Heart left ventricle (tissue), 16 donors: ENCODE data around the gene MYCBP2. TPM values are rescaled to one million over a fixed set of nuclear protein-coding genes. Genes with fewer than 3 reads are reported as not detected.
"Not testable (repeated sequence)": the region's sequence is repeated elsewhere in the genome, so short reads cannot be mapped to it uniquely, and the experiment has no call there.

Experiments
- ATAC-seq, 4 donors: fragments of 200-7000 bp; cut with Tn5 transposase; one replicate each; pipeline ENCODE4 v1.9.1; 2020 to 2022; ENCODE audit warnings: moderate library complexity in 4 of 4, mild to moderate bottlenecking in 3 of 4, moderate number of reproducible peaks in 1 of 4
- DNase-seq, 5 donors: peaks; one replicate each; pipeline ENCODE4 v3.0.0-alpha.2; 2020
- H3K27ac ChIP-seq, 12 donors: fragments of 200-600 bp; sonication (generic) in 4 of 12; one replicate each; pipeline versions ENCODE4 v1.5.0 to v1.8.0; 2016 to 2022; ENCODE audit warnings: mild to moderate bottlenecking in 2 of 12
- H3K27me3 ChIP-seq, 9 donors: fragments of 200-600 bp; sonication (generic) in 2 of 9; one replicate each; pipeline versions ENCODE4 v1.5.1 to v1.8.0; 2016 to 2022; ENCODE audit warnings: mild to moderate bottlenecking in 3 of 9
- H3K36me3 ChIP-seq, 9 donors: fragments of 200-600 bp; sonication (generic) in 2 of 9; one replicate each; pipeline versions ENCODE4 v1.5.0 to v1.8.0; 2018 to 2022; ENCODE audit warnings: mild to moderate bottlenecking in 2 of 9
- H3K4me1 ChIP-seq, 12 donors: fragments of 200-600 bp; sonication (generic) in 4 of 12; one replicate each; pipeline versions ENCODE4 v1.5.0 to v1.8.0; 2016 to 2022; ENCODE audit warnings: mild to moderate bottlenecking in 3 of 12
- H3K4me3 ChIP-seq, 12 donors: fragments of 200-600 bp; sonication (generic) in 4 of 12; one replicate each; pipeline versions ENCODE4 v1.5.0 to v1.8.0; 2017 to 2022; ENCODE audit warnings: mild to moderate bottlenecking in 9 of 12, moderate library complexity in 4 of 12
- H3K9me3 ChIP-seq, 12 donors: fragments of 200-600 bp; sonication (generic) in 4 of 12; one replicate each; pipeline versions ENCODE4 v1.5.0 to v1.8.0; 2016 to 2022; ENCODE audit warnings: mild to moderate bottlenecking in 1 of 12
- POLR2A ChIP-seq, 2 donors: fragments of 450-650 bp; IDR thresholded peaks; one replicate each; pipeline ENCODE4 v1.6.1; 2017; ENCODE audit warnings: antibody characterized with exemption in 2 of 2, mild to moderate bottlenecking in 2 of 2, moderate library complexity in 2 of 2
- WGBS, 4 donors: extraction: QIAGEN DNeasy Blood & Tissue Kit in 2 of 4; methylation state at CpG; one replicate each; pipeline versions ENCODE4 v1.1.5 to v1.1.7; 2013 to 2018; 5-methylcytosine and 5-hydroxymethylcytosine counted together
- intact Hi-C, 10 donors: fragments of 100-400 bp; cut with DNase I; formaldehyde crosslinking; loops; one replicate each; pipeline versions ENCODE4 v1.11.1 to v1.14.2; 2022
- polyA plus RNA-seq, 2 donors: library from polyadenylated mRNA; stranded (reverse); fragments of 200-250 nt; gene quantifications; one replicate each; pipeline ENCODE4 v1.2.3, GENCODE V29; 2013
- total RNA-seq, 9 donors: library from RNA; depleted of rRNA in 2 of 9; stranded (reverse); fragments of >200 nt in 2 of 9; fragmentation: NEBNext Ultra II Directional in 3 of 9; extraction: Animal tissue kit (Norgen Biotek cat#: 25700) in 3 of 9; gene quantifications; one replicate each; pipeline versions ENCODE4 v1.1.0 to v1.2.4, GENCODE V29; 2016 to 2023
- TF ChIP-seq, protein P1 (sequence below), 12 donors: fragments of 200-600 bp; sonication (generic) in 4 of 12; IDR thresholded peaks; one replicate each; pipeline versions ENCODE4 v1.5.0 to v1.8.0; 2018 to 2022; ENCODE audit warnings: antibody characterized with exemption in 12 of 12, mild to moderate bottlenecking in 5 of 12
- donor health status: ischemic (EF 13 %, LVEDD 7.1; RV severe dilation, severe dysfunction).
- donor health status: healthy with polysubstance abuse.
- donor health status: DM: no; HTN: yes; CAD: no.
- donor health status: DM: no; HTN: no; CAD: no.
- donor health status: ischemic (EF 25% LVEDD 6.9; RV normal size, moderate dysfunction).
- donor health status: ischemic (EF 25% LVEDD 5.7; RV mildly dilated, moderate dysfunction).
- donor health status: healthy.
- donor health status: DM: yes; HTN: yes; CAD: no.
- donor health status: ischemic (EF 35%, LVEDD 5.7; RV mildly dilated, moderate dysfunction).
- donor health status: nonischemic (EF 11% LVEDD 7.7; RV severe dilation, severe dysfunction).
- donor health status: DM: yes; HTN: yes; CAD: no.
- donor health status: PGD.
- donor health status: ischemic (EF 29% LVEDD 5.4; RV normal size, mild dysfunction).
- donor health status: nonischemic (EF 23%, LVEDD 6.1; RV moderate dilation, normal function).

Gene MYCBP2
- total and polyA plus RNA-seq, 11 donors, result 15.7 to 85.6 (median 58.2) TPM

DNA sequence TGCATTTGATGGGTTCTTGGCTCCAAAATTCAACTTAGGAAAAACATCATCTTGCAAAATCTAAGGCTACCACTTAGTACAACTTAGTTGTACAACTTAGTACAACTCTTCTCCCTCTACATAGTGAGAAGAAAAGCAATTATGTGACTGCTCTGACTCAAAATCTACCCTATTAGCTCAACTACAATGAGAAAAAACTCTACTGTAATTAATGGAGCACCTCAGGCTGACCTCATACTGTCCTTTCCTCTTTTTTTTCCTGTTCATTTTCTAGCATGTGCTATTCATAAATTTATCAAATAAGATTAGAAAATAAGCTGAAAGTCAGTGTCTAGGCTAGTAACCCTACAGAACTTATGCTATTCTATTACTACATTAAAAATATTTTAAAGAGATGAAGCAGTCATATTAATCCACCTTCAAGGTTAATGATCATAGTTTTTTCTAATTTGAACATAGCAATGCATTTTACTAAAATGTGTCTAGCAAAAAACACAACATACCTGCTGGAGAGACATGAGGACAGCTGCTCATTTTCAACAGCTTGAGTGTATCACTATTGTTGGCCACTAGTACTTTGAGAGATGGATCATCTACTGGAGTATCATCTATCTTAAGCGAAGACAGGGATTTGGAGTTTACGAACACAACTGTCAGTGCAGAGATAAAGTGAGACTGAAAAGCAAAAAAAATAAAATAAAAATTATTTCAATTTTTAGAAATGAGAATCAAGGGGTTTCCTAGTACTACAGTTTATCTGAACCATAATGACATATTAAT, 311.8 kb downstream of the MYCBP2 start:
- H3K9me3 ChIP-seq, result no peaks in the 10 kb centered on the region
- WGBS, 4 donors, result 86 to 92% (median 90%) methylated on average over 2 of the region's 2 CpGs
- H3K36me3 ChIP-seq, result peaks cover 0 to 94% (median 86%) of the 10 kb centered on the region in 9 donors
- H3K4me3 ChIP-seq, result no peak overlapping the region
- DNase-seq (no peak), ATAC-seq (no peak)
- H3K27ac ChIP-seq, result peak overlapping the region in 1 of 12 donors; percentile 12
- H3K27me3 ChIP-seq, result no peaks in the 10 kb centered on the region
- intact Hi-C loops, result no loop called here
- TF ChIP-seq POLR2A (IDR thresholded peaks at IDR 0.05), result no peak
- TF ChIP-seq, protein P1, sequence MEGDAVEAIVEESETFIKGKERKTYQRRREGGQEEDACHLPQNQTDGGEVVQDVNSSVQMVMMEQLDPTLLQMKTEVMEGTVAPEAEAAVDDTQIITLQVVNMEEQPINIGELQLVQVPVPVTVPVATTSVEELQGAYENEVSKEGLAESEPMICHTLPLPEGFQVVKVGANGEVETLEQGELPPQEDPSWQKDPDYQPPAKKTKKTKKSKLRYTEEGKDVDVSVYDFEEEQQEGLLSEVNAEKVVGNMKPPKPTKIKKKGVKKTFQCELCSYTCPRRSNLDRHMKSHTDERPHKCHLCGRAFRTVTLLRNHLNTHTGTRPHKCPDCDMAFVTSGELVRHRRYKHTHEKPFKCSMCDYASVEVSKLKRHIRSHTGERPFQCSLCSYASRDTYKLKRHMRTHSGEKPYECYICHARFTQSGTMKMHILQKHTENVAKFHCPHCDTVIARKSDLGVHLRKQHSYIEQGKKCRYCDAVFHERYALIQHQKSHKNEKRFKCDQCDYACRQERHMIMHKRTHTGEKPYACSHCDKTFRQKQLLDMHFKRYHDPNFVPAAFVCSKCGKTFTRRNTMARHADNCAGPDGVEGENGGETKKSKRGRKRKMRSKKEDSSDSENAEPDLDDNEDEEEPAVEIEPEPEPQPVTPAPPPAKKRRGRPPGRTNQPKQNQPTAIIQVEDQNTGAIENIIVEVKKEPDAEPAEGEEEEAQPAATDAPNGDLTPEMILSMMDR (IDR thresholded peaks at IDR 0.05), result no peak
- H3K4me1 ChIP-seq, result peaks cover 0 to 63% (median 43%) of the 10 kb centered on the region in 12 donors

DNA sequence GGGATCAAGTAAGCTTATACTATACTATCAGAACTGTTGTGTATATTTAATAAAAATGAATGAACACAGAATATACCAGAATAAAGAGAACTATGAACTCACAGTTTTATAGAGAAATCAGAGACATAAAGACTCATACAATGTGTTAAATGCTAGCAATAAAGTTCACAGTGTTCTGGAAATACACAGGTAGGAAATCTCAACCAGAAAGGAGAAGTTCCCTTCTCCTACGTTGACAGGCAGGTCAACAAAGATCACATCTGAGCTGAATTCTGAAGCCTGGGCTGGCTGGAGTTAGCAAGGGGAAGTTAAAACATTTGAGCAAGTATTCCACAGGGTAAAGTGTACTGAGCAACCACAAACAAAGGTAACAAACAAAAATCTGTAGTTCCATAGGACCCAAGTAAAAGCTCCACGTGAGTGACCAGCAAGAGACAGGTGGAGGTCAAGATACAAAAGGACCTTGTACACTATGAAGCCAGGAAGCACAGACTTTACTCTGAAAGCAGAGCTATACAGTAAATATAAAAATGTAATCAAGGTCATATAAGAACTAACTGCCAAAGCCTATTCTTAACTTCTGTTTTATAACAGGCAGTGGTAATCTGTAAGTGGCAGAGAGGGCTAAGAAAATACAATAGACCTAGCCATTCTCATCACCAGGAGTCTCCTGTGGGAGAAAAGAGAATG, 312.9 kb downstream of the MYCBP2 start:
- peaks cover 0 to 56% (median 35%) of the 10 kb centered on the region in 12 donors for H3K4me1 ChIP-seq
- WGBS, 4 donors, result 65 to 80% (median 75%) methylated on average over 2 of the region's 2 CpGs

DNA sequence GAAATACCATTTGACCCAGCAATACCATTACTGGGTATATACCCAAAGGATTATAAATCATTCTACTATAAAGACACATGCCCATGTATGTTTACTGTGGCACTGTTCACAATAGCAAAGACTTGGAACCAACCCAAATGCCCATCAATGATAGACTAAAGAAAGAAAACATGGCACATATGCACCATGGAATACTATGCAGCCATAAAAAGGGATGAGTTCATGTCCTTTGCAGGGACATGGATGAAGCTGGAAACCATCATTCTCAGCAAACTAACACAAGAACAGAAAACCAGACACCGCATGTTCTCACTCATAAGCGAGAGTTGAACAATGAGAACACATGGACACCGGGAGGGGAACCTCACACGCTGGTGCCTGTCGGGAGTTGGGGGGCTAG, 317.2 kb downstream of the MYCBP2 start:
- H3K27me3 ChIP-seq, intact Hi-C loops, H3K4me3 ChIP-seq, H3K27ac ChIP-seq, H3K9me3 ChIP-seq, DNase-seq, ATAC-seq: not testable (repeated sequence)
- WGBS, 4 donors, result 90 to 98% (median 95%) methylated on average over 5 of the region's 5 CpGs
- peaks cover 0 to 41% (median 22%) of the 10 kb centered on the region in 12 donors for H3K4me1 ChIP-seq
- H3K36me3 ChIP-seq, result peaks cover 0 to 98% (median 80%) of the 10 kb centered on the region in 9 donors

More for the DNA sequence above, 312.9 kb downstream of the MYCBP2 start:
- Histone ChIP-seq H3K9me3 (no peaks in the 10 kb centered on the region), H3K27me3 (no peaks in the 10 kb centered on the region), H3K4me3 (no peak overlapping the region), H3K36me3 (peaks cover 0 to 100% (median 97%) of the 10 kb centered on the region in 9 donors), H3K27ac (peak overlapping the region in 1 of 12 donors; percentile 12)
- intact Hi-C loops, result no loop called here
- TF ChIP-seq, protein P1 (IDR thresholded peaks at IDR 0.05), result no peak
- TF ChIP-seq POLR2A (IDR thresholded peaks at IDR 0.05), result no peak
- ATAC-seq (no peak), DNase-seq (no peak)

DNA sequence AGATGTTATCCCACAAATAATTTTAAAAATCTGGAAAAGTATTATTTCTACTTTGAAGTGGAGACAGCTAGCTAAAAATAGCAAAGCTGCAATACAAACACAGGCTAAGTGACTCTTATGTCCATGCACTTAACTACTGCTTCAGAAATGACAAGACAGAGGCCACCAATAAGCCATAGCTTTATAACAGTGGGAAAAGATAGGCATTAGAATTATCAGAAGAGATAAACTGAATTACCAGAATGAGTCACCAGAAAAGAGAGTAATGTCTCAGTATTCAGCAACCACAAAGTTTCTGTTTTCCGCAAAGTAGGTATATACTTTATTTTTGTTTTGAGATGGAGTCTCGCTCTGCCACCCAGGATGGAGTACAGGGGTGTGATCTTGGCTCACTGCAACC, 317.9 kb downstream of the MYCBP2 start:
- Histone ChIP-seq H3K36me3 (peaks cover 0 to 98% (median 73%) of the 10 kb centered on the region in 9 donors), H3K4me1 (peaks cover 0 to 41% (median 15%) of the 10 kb centered on the region in 12 donors), H3K4me3 (no peak overlapping the region), H3K27me3 (no peaks in the 10 kb centered on the region), H3K9me3 (no peaks in the 10 kb centered on the region), H3K27ac (peak overlapping the region in 1 of 12 donors; percentile 3)
- ATAC-seq, result peak in 3 of 4 donors; percentile 56 to 64 (median 60)
- DNase-seq, result no peak
- TF ChIP-seq, protein P1 (IDR thresholded peaks at IDR 0.05), result no peak
- no peak for TF ChIP-seq POLR2A (IDR thresholded peaks at IDR 0.05)
- WGBS, 4 donors, result 92 to 97% (median 95%) methylated on average over 2 of the region's 2 CpGs
- intact Hi-C loops, result no loop called here

DNA sequence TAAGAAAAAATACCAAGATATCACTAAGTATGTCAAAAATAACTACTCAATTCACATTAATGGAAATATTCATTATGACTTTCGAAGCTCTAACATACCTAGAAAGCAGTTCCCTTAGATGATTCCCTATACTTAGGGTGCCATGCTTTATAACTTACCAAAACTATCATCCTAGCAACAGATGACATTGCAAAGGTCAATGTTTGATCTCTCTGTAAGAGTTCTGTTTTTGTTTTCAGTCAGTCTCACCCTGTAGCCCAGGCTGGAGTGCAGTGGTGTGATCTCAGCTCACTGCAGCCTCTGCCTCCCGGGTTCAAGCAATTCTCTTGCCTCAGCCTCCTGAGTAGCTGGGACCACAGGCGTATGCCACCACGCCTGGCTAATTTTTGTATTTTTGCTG, 318.6 kb downstream of the MYCBP2 start:
- intact Hi-C loops, H3K4me3 ChIP-seq, H3K9me3 ChIP-seq, DNase-seq, H3K27me3 ChIP-seq: not testable (repeated sequence)
- peak in 3 of 4 donors; percentile 39 to 69 (median 57) for ATAC-seq
- WGBS, 4 donors, result 85 to 94% (median 91%) methylated on average over 4 of the region's 4 CpGs
- peaks cover 0 to 40% (median 14%) of the 10 kb centered on the region in 12 donors for H3K4me1 ChIP-seq
- peak overlapping the region in 2 of 12 donors; percentile 3 to 5 for H3K27ac ChIP-seq
- H3K36me3 ChIP-seq, result peaks cover 0 to 98% (median 72%) of the 10 kb centered on the region in 9 donors
